ENCODE results near the gene BEND5.

The BEND5 gene

GRCh38 chr1:48717082-48717481 lies 59.6 kb downstream of the BEND5 start:
- no peak for DNase-seq

GRCh38 chr1:48715921-48716320 lies 60.8 kb downstream of the BEND5 start:
- DNase-seq, result no peak

DNA sequence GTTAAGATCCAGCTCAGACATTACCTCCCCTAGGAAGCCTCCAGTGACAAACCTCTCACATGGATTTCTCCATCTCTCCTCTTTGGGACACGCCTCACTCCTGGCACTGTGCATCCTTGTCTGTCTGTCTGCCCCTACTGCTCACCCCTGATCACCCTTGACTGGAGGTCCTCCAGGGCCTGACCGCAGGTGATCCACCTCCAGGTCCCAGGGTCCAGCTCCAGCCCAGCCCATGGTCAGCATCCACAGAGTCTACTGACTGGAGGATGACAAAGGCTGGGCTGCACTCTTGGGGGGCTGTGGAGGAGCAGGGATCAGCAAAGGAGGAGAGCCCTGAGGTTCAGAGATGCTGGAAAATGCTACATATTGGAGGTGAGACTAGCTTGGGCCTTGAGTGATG lies 65.8 kb downstream of the BEND5 start:
- DNase-seq, result no peak

DNA sequence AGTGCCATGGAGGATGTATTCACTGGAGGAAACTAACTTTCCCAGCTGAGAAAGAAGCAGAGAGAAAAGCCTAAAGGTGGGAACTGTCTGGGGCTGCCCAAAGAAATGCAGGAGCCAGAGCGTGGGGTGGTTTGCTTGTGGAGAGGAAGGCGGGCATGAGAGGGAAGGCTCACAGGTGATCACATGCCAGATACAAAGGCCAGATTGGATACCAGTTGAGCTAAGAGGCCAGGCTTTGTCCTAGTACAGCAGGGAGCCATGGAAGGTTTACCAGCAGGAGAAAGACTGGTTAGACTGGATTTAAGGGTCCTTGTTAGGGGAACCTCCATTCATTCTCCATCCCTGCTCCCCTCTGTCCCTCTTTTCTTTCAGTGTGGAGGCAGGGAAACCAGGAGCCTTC lies 66.4 kb downstream of the BEND5 start:
- no peak for DNase-seq

- DNase-seq, result no peak
Measured at GRCh38 chr1:48704736-48705135, 72.0 kb downstream of the BEND5 start.

- DNase-seq, result no peak
Measured at GRCh38 chr1:48701445-48701844, 75.2 kb downstream of the BEND5 start.

DNA sequence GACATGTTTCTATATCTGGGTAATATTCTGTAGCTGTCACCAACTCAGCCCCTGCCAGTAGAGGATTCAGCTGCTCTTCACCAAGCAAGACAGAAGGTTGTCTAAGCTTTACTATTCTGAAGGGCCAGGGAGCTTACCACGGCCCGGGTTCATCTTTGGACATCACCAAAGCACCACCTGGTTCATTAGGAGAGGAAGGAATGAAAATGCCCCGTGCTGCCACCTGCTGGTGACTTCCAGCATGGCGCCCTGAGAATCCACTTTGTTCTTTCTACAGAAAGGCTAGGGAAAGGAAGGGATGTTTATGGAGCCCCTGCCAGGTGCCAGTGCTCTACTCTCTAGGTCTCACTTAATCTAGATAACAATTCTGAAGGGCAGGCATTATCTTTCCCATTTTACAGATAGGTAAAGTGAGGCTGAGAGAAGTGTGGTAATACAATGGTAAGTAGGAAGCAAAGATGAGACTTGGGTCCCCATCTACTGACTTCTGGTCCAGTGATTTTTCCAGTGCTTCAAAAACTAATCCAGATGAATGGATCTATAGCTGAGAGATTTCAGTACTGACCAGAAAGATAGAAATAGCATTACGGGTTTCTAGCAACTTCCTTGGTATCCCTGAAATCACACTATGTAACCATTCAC lies 79.5 kb downstream of the BEND5 start:
- DNase-seq, result peak; percentile 24 to 38

GRCh38 chr1:48695161-48695560 lies 81.5 kb downstream of the BEND5 start:
- DNase-seq, result no peak

GRCh38 chr1:48693674-48694320 lies 82.9 kb downstream of the BEND5 start:
- no peak for DNase-seq

DNA sequence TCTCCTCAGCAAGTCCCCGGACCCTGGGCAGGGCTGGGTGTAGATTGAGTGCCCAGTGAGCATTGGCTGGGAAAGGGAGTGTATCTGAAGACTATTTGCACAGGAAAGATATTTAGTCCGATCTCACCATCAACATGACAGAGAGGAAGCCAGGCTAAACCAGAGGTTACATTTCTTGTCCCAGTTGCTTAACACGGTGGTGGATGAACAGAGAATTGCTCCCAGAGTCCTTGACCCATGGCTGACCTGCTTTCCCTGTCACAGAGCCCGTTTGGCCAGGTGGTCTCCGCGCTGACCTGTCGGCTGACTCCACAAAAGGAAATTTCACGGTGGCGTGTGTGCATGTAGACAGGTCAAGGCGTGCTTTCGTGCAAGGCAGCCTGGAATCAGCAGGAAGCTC lies 83.5 kb downstream of the BEND5 start:
- no peak for DNase-seq

GRCh38 chr1:48692235-48692634 lies 84.5 kb downstream of the BEND5 start:
- no peak for DNase-seq

GRCh38 chr1:48691429-48692001 lies 85.2 kb downstream of the BEND5 start:
- no peak for DNase-seq

GRCh38 chr1:48688102-48688760 lies 88.5 kb downstream of the BEND5 start:
- peak in 1 of 2 experiments; percentile 14 for DNase-seq

DNA sequence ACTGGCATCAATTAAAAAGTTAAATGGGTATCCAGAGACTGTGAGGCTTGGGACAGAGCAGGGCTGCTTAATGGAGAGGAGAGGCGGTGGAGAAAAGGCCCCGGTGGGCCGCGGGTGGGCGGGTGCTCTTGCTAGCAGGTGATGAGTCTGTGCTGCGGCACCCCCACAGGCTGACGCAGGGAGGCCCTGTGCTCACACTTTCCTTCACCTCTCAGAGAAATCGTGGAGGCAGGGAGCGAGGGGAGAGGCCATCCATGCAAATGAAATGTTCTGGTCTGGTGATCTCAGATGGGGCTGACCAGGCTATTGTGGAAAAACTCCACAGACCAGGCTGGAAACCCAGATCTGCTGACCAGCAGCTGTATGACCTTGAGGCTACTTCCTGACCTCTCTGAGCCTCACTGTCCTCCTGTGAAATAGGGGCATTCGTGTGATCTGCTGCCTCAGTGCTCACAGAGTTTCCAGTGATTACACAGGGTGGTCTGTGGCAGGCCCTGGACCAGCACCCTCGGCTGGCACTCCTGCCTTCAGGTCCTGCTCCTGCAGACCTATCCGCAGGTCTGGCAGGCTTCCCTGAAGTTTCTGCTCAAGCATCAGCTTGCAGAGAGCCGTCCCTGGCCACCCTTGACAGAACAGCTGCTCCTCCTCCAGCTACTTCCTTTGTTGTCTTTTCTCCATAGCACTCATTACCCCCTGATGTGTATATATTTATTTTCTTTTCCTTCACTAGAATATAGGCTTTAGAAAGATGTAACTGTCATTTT lies 89.2 kb downstream of the BEND5 start:
- no peak for DNase-seq

DNA sequence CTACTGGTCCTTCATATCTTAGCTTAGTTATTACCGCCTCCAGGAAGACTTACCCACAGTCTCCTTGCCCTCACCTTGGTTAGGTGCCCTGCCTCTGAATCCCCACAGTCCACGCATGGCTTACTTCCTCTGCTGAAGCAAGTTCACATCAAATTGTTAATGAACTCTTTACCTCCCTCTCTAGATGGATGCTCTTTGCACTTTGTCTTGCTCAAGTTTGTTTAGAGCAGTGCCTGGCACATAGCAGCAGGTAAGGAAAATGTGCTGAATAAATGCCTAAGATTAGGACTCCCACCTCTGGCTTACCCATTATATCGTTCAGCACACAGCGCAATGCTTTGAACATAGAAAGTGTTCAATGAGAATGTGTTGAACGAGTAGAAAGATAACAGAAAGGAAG lies 90.5 kb downstream of the BEND5 start:
- no peak for DNase-seq

DNA sequence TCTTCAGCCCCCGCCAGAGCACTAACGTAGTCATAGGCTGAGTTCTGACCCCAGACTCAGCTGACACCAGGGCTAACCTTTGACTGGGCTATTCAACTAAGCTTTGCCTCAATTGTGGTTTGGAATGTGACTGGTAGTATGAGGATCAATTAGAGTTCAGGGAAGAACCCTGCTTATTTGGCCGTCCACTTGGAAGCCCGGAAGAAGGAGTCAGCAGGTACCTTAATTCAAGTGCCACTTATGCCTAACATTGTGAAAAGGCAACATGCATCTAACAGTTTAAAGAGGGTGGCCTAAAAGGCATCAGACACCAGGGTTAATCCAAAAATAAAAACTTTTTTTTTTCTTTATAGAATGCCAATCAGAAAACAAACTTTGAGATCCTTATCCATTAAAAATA lies 92.3 kb downstream of the BEND5 start:
- no peak for DNase-seq

- DNase-seq, result no peak
Measured at GRCh38 chr1:48683839-48684238, 92.9 kb downstream of the BEND5 start.

GRCh38 chr1:48681476-48682305 lies 95.0 kb downstream of the BEND5 start:
- no peak for DNase-seq

DNA sequence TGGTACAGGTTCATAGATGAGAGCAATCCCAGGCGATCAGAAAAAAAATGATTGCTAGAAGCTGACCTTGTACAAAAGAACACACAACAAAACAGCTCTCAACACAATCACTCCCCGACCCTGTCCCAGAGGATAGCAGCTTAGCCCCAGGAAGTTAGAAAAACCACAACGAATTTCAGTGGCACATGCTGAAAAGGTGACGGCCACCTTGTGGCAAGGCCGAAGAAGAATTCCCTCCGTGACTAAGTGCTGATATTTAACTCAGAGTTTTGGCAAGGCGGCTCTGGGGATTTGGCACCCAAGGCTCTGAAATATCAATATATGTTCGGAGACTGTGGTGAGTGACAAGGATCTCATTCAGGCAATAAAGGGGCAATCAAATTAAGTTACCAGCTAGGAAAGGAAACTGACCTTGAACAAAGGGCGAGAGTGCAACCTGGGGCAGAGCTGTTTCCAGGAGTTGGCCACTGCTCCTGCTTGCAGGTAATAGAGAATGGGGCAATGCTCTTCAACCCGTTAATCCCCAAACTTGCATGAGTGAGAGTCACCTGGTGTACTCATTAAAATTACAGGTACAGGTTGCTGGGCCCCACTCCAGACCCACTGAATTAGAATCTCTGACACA lies 96.2 kb downstream of the BEND5 start:
- DNase-seq, result no peak

DNA sequence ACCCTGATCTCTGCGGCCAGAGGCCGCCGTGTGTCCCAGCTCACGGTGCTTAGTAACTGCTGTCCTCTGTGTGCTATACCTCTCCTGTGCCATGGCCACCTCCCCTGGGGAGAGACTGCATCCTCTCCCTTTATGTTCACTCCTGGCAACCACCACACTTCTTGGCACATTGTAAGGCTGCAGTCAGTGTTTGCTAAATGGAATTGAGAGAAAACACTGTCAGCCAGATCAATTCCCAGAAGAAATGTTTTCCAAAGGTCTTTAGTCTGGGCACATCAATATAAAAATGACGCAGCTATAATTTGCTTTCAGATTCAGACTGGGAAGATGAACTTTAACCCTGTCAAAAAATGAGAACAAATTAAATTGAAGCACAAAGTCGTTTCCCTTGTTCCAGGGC lies 96.8 kb downstream of the BEND5 start:
- no peak for DNase-seq

DNA sequence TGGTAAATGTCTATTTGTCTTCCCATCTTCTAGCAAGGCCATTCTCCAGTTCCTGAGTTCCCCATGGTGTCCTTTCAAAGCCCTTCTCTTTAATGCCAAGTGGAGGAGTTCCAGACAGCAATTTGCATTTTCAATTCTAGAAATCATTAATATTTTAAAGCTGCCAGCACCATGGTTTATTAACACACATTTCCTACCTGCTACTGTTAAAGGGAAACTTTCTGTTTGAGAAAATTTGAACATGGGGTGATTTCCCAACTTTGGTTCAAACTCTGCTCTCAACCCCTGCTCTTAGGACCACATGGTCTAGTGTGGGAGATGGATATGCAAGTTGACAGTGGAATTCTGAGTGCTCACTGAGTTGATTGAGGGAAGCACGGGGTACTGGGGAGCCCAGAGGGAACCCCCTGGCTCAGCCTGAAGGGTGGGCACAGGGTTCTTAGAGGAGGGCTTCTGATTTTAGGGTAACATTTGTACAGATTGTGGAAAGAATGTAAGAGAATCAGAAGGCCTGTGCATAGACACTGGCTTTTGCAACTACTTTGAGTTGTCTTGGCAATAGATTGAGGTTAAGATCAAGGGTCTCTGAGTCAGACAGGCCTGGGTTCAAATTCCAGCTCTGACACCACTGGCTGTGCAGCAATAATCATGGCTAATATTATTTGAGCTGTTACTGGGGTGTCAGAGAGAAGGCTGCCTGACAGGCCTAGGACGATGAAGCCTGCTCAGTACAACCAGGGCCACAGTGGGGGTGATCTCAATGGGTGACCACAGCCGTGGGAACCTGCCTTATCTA lies 97.8 kb downstream of the BEND5 start:
- DNase-seq, result no peak
